ENCODE measurements around the gene SLC30A7. TPM values are rescaled to one million over a fixed set of nuclear protein-coding genes. Genes with fewer than 3 reads are reported as not detected.

SLC30A7 gene
- polyA plus RNA-seq, 3 donors from 2014 or later, result 12.3 to 18.2 (median 14.6) TPM

DNA sequence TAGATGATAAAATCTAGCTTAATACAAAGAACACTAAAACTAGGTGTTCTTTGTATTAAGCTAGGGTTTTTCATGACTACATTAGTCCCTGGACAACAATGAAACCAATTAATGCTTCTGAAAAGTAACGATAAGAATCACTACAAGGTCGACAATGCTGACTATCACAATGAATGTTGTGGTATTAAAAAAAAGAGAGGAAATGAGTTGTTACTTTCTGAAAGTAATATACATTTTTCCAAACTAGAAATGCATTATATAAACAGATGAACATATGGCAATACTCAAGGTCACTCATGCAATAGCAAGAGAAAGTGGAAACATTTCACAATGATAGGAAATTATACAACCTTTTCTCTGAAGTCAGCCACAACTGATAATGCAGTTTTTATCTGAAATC is 110.7 kb downstream of the SLC30A7 start:
- Mint-ChIP-seq H3K27me3 (ENCODE audit: low read depth in 3 of 3) (no peaks in the 10 kb centered on the region), H3K4me3 (no peak overlapping the region), H3K4me1 (peaks cover 12 to 28% of the 10 kb centered on the region in 2 donors), H3K9me3 (no peaks in the 10 kb centered on the region), H3K27ac (no peak overlapping the region), H3K36me3 (peaks cover 17 to 50% (median 39%) of the 10 kb centered on the region in 3 donors)
- DNase-seq, result no peak

DNA sequence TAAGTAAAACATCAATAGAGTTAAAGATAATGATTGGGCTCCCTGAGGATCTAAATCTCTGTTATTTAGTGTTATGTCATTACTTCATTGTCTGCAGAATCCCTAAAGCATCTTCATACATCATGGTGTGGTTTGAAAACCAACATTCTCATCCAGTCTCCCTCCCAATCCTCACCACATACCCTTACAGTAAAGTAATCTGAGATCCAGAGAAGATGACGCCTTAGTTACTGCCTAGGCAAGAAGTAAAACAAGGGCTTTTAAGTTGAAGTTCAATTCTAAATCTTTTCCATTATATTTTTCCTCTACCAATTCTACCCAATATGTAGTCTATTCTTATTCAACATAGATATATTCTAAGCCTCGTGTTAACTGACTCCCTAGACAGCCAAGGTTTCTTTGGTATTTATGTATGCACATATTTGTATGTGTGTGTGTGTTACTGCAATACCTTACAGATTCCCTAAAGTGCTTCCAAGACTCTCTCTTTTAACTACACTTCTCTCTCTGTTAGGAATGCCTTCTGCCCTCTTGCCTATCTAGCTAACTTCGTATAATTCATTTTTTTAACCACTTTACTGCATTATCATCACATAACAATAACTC is 112.4 kb downstream of the SLC30A7 start:
- H3K4me3 Mint-ChIP-seq, result no peak overlapping the region
- H3K27me3 Mint-ChIP-seq (ENCODE audit: low read depth in 3 of 3), result no peaks in the 10 kb centered on the region
- peaks cover 24 to 48% (median 47%) of the 10 kb centered on the region in 3 donors for H3K36me3 Mint-ChIP-seq
- DNase-seq, result no peak
- H3K4me1 Mint-ChIP-seq, result peaks cover 11 to 23% of the 10 kb centered on the region in 2 donors
- no peak overlapping the region for H3K27ac Mint-ChIP-seq
- H3K9me3 Mint-ChIP-seq, result no peaks in the 10 kb centered on the region

DNA sequence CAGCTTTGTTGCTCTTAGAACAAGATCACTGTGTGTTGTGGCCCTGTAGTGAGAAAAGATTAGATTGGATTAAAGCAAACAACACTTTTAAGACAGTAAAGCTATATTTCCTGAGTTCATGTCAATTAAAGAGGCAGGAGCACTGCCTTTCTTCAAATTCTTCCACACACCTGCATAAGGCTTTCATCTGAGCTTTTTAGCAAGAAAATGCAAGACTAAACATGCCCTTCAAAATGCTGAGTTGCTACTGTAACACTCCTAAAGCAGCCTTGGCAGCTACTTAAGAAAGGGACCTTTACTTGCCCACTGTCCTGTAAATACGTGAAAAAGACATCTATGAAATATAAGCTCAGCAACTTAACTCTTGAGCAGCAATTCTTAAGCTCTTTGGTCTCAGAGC is 117.9 kb downstream of the SLC30A7 start:
- H3K4me3 Mint-ChIP-seq, result no peak overlapping the region
- H3K36me3 Mint-ChIP-seq, result peaks cover 16 to 56% (median 33%) of the 10 kb centered on the region in 3 donors

DNA sequence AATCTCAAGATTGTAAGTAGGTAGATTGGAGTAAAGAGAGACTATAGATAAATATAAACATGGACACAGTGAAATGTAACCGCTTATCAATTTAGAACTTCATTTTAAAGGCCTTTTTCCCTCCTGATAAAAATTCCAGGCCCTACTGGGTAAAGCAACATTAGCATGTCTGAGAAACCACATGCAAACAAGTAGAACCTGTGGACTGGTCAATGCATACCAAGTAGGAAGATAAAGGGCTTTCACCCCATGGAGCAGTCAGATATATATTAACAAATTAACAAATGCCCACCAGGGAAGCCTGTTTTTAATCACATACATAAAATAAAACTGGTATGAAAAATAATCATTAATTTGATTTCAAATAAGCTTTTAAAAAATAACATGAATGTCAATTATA is 121.6 kb downstream of the SLC30A7 start:
- H3K4me1 Mint-ChIP-seq, result peaks cover 1 to 2% of the 10 kb centered on the region in 2 donors
- no peak overlapping the region for H3K27ac Mint-ChIP-seq
- H3K27me3 Mint-ChIP-seq (ENCODE audit: low read depth in 3 of 3), result no peaks in the 10 kb centered on the region
- peaks cover 17 to 48% (median 26%) of the 10 kb centered on the region in 3 donors for H3K36me3 Mint-ChIP-seq
- H3K4me3 Mint-ChIP-seq, result no peak overlapping the region
- no peak for DNase-seq
- H3K9me3 Mint-ChIP-seq, result peaks cover 0 to 2% (median 0%) of the 10 kb centered on the region in 6 donors

More for the DNA sequence above, 117.9 kb downstream of the SLC30A7 start:
- no peak for DNase-seq
- Mint-ChIP-seq H3K27ac (no peak overlapping the region), H3K27me3 (ENCODE audit: low read depth in 3 of 3) (no peaks in the 10 kb centered on the region), H3K4me1 (no peaks in the 10 kb centered on the region), H3K9me3 (no peaks in the 10 kb centered on the region)

DNA sequence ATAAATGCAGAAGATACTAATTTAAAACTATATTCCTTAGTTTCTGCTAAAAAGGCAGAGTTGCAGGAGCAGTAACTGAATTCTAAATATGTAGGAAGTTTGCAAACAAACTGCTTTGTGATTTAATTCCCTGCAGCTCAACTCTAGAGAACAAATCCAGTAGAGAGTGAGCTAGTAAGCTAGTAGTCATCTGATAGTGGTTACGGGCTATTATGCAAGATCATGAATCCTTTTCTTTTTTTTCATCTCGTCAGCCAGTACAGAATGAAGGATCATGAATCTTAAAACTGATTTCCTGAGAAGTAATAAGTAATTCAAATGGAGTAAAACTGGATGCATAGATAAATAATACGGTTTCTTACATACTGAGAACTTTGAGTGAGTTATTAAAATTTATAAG is 126.4 kb downstream of the SLC30A7 start:
- Mint-ChIP-seq H3K9me3 (peaks cover 0 to 2% (median 0%) of the 10 kb centered on the region in 6 donors), H3K4me3 (no peak overlapping the region), H3K36me3 (peaks cover 12 to 23% (median 18%) of the 10 kb centered on the region in 3 donors), H3K27me3 (ENCODE audit: low read depth in 3 of 3) (peaks cover 0 to 15% (median 3%) of the 10 kb centered on the region in 3 donors), H3K27ac (no peak overlapping the region), H3K4me1 (peaks cover 23 to 42% of the 10 kb centered on the region in 2 donors)
- no peak for DNase-seq

DNA sequence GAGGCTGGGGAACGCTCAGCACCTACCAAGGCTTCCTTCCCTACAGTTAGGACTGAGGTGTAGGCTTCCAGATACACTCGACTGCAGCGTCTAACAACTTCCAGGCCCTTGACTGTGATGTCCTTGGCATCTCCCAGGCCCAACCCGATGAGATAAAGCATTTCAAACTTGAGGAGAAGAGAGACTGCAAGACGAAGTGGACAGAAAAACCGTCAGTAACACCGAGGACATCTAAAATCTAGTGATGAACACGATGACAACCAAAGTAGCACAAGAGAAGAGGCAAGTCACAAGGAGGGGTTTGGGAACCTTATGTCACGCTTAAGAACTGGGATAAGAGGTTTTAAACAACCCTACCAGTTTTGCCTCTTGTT is 129.4 kb downstream of the SLC30A7 start:
- Mint-ChIP-seq H3K4me3 (peak overlapping the region; percentile 90 to 99 (median 94)), H3K27ac (peak overlapping the region; percentile 91 to 98 (median 97)), H3K27me3 (ENCODE audit: low read depth in 3 of 3) (peaks cover 0 to 15% (median 3%) of the 10 kb centered on the region in 3 donors), H3K4me1 (peaks cover 28 to 52% of the 10 kb centered on the region in 2 donors), H3K36me3 (peaks cover 3 to 12% (median 6%) of the 10 kb centered on the region in 3 donors), H3K9me3 (peaks cover 0 to 2% (median 0%) of the 10 kb centered on the region in 6 donors)
- no peak for DNase-seq

DNA sequence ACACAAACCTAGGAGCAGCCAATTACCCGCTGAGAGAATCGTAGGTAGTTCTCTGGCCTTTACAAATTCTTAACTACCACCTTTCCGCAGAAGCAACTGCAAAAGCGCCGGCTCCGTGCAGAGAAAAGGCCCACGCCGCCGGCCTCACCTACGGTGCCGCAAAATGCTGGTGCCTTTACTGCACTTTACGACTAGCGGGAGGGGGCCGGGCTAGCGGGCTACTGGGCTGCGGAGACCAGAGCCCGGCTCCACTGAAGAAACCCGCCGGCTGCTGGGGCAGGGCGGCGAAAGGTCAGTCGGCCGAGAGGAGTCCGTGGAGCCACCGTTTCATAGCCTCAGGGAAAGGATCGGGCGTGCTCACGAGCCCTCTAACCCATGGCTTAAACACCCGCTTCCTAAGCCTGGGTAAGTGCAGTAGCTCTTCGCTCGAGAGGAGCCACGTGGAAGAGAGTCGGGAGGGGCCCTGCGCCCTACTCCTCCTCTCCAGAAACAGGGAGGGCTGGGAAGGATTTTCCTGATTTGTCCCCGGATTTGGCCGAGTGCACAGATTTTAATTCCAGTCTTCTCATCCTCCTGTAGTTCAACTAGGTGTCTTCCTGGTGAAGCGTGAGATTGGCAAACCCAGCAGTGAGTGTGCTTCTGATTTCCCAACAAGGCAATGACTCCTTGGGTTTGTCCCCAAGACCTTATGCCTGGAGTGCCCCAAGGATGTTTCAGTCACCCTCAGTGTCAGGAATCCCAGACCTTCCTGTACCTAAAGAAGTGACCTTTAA is 130.0 kb downstream of the SLC30A7 start, which contains the start of gene DPH5:
Gene DPH5, minus strand, starts transcription at position 128 of the 773 bp plus-strand sequence. CDS start 341 bp downstream, outside the sequence.
- peaks cover 0 to 15% (median 3%) of the 10 kb centered on the region in 3 donors for H3K27me3 Mint-ChIP-seq (ENCODE audit: low read depth in 3 of 3)
- no peaks in the 10 kb centered on the region for H3K9me3 Mint-ChIP-seq
- H3K4me3 Mint-ChIP-seq, result peak within 1 kb of the TSS; percentile 90 to 99 (median 94)
- peak within 1 kb of the TSS; percentile 91 to 98 (median 97) for H3K27ac Mint-ChIP-seq
- peak; percentile 87 to 89 (median 88) for DNase-seq
- peaks cover 0 to 10% (median 4%) of the 10 kb centered on the region in 3 donors for H3K36me3 Mint-ChIP-seq
- H3K4me1 Mint-ChIP-seq, result peaks cover 29 to 53% of the 10 kb centered on the region in 2 donors

DNA sequence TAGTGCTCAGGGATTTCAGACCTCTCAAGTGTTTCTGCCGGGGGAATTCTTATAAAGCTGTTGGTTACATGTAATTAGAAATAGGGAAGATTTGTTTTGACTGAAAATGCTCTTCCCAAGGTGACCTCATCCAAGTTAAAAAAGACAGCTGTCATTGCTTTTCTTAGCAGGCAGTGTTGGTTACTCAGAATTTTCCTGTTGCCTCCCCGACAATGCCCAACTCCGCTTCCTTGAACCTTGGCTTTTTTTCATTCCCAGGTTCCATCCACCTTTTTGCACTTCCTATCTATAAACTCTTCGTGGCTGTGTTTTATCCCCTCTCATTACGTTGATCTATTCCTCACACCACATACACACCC is 130.5 kb downstream of the SLC30A7 start:
- H3K9me3 Mint-ChIP-seq, result no peaks in the 10 kb centered on the region
- H3K4me3 Mint-ChIP-seq, result peak overlapping the region; percentile 90 to 99 (median 94)
- peaks cover 31 to 58% of the 10 kb centered on the region in 2 donors for H3K4me1 Mint-ChIP-seq
- peak overlapping the region; percentile 91 to 98 (median 97) for H3K27ac Mint-ChIP-seq
- peaks cover 4 to 14% (median 4%) of the 10 kb centered on the region in 3 donors for H3K36me3 Mint-ChIP-seq
- no peak for DNase-seq
- peaks cover 0 to 15% (median 3%) of the 10 kb centered on the region in 3 donors for H3K27me3 Mint-ChIP-seq (ENCODE audit: low read depth in 3 of 3)

DNA sequence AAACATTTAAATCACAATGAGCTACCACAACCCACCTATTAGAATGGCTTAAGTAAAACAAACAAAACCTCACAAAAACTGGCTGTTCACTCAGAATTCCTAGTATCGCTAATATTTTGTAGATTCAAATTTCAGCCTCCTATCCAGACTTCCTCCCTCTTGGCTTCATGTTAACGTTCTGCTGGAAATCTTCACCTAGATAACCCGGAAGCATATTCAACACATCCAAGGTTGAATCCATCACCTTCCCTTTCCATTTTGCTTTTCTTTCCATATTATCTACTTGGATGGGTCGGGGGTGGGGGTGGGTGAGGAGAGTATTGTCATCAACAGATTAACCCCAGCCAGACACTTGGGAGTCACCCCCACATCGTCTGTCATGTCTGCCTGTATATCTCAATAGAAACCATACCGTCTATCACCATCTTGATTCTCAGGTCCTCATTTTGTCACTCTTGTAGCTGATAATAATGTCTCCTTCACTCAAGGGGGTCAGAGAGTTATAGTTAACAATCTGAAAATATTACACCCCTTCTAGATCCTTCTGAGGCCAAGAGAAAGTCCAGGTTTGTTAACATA is 131.4 kb downstream of the SLC30A7 start:
- Mint-ChIP-seq H3K27ac (peak overlapping the region in 2 of 6 donors; percentile 13 to 23), H3K27me3 (ENCODE audit: low read depth in 3 of 3) (peaks cover 0 to 15% (median 3%) of the 10 kb centered on the region in 3 donors), H3K9me3 (no peaks in the 10 kb centered on the region), H3K4me1 (peaks cover 30 to 57% of the 10 kb centered on the region in 2 donors), H3K36me3 (peaks cover 0 to 9% (median 4%) of the 10 kb centered on the region in 3 donors), H3K4me3 (peak overlapping the region; percentile 9 to 62 (median 38))
- DNase-seq, result no peak

DNA sequence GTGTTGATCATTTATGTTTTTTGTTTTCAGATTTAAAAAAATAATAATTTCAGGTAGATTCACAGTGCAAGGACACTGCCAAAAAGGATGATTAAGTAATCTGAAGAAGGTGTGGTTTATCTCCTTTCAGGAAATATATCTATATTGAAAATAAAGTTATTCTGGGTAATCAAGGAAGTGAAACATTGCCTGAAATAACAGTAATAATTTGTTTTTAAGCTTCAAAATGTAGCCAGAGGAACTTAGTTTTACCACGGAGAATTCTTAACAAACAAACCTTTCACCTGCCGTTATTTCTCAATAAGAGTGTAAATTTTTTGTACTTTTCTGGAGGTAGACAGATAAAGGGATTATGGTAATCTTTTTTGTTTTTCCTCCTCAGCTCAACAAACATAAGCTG is 132.6 kb downstream of the SLC30A7 start:
- peaks cover 30 to 58% of the 10 kb centered on the region in 2 donors for H3K4me1 Mint-ChIP-seq
- no peak overlapping the region for H3K4me3 Mint-ChIP-seq
- no peak for DNase-seq
- no peaks in the 10 kb centered on the region for H3K9me3 Mint-ChIP-seq
- peaks cover 3 to 13% (median 8%) of the 10 kb centered on the region in 3 donors for H3K36me3 Mint-ChIP-seq
- H3K27me3 Mint-ChIP-seq (ENCODE audit: low read depth in 3 of 3), result peaks cover 0 to 15% (median 3%) of the 10 kb centered on the region in 3 donors
- no peak overlapping the region for H3K27ac Mint-ChIP-seq

DNA sequence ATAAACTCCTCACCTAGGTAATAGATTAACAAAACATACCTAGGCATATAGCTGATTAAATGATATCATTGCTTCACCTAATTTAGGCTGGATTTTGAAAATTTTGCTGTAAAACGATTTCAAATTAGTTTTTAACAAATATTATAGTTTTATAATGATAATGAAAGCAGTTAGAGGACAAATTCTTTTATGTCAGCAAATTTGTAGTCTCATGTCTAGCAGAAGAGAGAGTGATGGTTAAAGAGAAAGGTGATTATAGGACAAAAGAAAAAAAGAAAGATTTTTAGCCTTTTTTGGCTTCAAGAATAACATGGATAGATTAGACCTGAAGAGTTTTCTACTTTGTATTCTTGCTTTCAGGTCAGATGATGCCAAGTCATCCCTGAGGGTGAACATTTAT is 133.3 kb downstream of the SLC30A7 start:
- H3K4me3 Mint-ChIP-seq, result no peak overlapping the region
- DNase-seq, result no peak
- H3K27me3 Mint-ChIP-seq (ENCODE audit: low read depth in 3 of 3), result peaks cover 0 to 17% (median 3%) of the 10 kb centered on the region in 3 donors
- H3K9me3 Mint-ChIP-seq, result no peaks in the 10 kb centered on the region
- H3K4me1 Mint-ChIP-seq, result peaks cover 30 to 53% of the 10 kb centered on the region in 2 donors
- peaks cover 3 to 13% (median 8%) of the 10 kb centered on the region in 3 donors for H3K36me3 Mint-ChIP-seq
- no peak overlapping the region for H3K27ac Mint-ChIP-seq

DNA sequence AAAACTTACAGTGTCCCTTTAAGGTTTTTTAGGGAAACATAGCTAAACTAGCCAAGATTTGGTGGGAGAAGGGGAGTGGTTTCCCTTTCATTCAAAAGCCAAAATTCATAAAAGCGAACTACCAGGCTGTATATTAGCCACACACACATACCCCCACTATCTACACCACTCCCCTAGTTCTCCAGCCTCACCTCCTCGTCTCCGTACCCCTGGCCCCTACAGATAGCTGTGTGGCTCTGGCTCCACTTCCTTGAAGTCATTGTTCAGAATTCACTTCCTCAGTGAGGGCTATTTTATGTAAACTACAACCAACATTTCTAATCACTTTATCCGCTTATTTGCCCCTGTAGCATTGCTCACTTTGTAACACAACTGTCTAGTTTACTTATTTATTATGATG is 135.0 kb downstream of the SLC30A7 start:
- H3K4me1 Mint-ChIP-seq, result peaks cover 21 to 37% of the 10 kb centered on the region in 2 donors
- H3K27ac Mint-ChIP-seq, result peak overlapping the region in 2 of 6 donors; percentile 21 to 68
- H3K36me3 Mint-ChIP-seq, result peaks cover 3 to 13% (median 8%) of the 10 kb centered on the region in 3 donors
- H3K9me3 Mint-ChIP-seq, result no peaks in the 10 kb centered on the region
- H3K27me3 Mint-ChIP-seq (ENCODE audit: low read depth in 3 of 3), result peaks cover 0 to 9% (median 0%) of the 10 kb centered on the region in 3 donors
- H3K4me3 Mint-ChIP-seq, result no peak overlapping the region
- DNase-seq, result no peak

Measured in immature natural killer cell (primary cell).